ENCODE data around the gene PLPP4.

The PLPP4 gene

DNA sequence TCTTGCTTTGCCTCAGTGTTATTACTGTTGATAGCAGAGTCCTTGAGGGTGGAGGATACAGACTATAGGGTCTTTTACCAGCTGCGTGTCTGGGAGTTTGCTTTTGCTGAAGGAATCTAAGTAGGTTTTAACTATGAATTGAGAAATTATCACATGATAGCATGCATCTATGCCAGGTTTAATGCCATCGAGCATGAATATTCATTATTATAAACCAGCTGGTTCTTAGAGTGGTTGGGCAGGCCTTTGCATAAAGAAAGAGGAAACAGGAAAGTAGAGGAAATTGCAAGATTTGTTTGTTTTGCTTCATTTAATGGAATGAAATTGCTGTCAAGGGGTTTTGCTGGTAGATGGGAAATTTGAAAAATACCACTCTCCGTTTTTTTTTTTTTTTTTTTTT lies 70.7 kb downstream of the PLPP4 start:
- DNase-seq: no peak

DNA sequence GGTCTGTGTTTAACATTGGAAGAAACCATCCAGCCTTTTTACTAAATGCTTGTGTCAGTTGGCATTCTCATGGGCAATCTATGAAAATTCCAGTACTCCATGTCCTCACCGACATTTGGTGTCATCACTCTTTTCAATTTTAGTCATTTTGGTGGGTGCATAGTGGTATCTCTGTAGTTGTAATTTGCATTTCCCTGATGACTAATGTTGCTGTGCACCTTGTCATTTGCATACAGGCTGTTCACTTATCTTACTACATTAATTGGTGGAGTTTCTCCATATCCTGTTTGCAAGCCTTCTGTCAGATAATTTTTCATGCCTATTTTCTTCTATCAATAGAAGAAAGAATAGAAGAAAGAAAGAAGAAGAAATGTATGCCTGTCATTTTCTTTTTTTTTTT lies 73.7 kb downstream of the PLPP4 start:
- DNase-seq: no peak

DNA sequence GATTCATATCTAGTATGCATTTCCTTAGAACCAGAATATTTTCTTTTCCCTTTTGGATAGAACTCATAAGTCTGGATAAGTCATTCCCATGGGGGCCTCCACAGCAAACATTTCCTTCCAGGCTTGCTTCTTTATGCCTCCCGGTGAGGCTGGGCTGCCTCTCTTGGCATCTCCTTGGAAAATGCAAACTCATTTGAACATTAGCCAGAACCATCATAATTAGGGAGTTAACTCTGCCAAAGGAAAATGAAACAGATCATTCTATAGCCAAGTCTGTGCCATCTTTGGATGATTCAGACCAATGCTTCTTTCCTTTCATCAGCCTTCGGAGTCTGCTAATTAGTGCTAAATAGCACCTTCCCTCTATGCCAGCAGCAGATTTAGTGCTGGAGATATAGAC lies 81.1 kb downstream of the PLPP4 start:
- DNase-seq: no peak

DNA sequence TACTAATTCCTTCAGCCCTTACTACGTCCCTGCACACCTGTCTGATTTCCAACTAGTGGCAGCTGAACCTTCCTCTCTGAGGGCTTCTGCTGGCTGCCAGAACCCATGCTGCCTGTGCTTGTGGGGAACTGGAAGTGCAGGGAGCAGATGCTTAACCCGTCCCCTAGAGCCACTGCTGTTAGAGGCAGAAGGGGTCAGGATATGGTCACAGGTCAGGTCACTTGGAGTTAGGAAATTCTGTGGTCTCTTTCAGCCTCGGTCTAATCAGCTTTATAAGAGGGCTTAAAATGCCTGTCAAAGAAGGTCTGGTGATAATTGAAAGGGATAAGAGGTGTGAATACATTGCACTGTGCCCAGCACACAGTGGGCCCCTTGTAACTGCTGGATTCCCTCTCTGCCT lies 82.0 kb downstream of the PLPP4 start:
- no peak for DNase-seq

DNA sequence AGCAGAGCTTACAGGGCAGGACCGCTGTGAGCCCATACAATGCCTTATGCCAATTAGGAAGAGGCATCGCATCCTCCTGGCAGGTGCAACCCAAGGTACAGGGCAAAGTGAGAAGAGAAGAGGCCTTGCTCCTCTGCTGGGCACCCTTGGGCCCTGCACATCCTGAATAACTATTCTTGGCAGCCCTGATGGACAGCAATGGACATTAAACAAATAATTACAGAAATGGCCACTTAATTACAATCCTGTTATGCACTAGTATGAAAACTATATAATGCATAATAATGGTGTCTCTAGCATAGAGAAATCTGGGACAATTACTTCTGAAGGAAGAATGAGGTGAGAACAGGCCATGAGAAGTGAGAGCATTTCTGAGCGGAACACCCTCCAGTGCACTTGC lies 83.5 kb downstream of the PLPP4 start:
- no peak for DNase-seq

DNA sequence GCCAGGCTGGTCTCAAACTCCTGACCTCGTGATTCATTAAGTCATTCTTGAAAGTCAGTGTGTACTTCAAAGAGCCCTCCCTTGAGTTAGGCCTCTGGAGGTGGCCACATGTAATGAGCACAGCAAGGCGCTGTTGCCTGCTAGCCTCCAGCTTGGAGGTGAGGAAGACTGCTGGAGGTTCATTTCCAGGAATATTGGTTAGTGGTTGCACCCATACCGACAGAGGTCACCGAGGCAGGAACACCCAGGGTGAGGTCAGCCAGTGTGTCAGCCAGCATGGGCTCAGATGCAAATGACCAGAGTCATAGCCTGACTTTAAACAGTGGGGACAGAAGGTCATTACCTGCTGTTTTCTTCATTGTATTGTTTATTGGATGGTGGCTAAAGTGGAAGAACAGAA lies 85.0 kb downstream of the PLPP4 start:
- no peak for DNase-seq

DNA sequence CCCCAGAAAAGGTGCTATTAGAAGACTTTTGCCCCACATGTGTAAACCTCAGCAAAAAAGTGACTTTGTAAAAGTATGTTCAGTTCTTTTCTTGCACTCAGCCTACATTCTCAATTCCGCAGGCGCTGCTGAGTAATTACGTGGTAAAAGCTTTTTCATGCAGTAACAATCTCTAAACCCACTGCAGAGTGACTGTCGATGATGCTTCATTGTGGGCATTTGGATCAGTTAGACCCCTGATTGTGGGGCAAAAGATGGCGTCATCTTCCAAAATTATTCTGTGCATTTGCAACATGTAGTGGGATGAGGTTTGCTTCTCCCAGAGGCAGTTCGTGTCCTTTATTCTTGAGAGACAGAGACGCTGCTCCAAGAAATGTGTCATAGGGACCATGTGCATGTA lies 85.6 kb downstream of the PLPP4 start:
- DNase-seq: no peak

DNA sequence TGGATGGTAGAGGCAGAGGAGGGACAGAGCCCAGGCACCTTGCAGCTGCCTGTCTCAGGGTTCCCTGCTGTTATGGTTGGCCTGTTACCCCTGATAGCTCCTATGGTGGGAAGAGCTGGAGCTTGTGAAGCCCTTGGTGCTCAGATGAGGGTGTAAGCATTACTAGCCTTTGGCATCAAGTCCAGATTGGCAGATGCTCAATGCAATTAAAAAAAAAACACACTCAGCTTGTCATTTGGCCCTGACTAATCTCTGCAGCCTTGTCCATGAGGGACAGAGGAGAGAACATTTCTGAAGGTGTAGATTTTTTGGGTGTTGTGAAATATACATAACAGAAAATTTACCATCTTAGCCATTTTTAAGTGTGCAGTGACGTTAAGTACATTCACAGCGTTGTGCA lies 86.3 kb downstream of the PLPP4 start:
- DNase-seq: no peak

DNA sequence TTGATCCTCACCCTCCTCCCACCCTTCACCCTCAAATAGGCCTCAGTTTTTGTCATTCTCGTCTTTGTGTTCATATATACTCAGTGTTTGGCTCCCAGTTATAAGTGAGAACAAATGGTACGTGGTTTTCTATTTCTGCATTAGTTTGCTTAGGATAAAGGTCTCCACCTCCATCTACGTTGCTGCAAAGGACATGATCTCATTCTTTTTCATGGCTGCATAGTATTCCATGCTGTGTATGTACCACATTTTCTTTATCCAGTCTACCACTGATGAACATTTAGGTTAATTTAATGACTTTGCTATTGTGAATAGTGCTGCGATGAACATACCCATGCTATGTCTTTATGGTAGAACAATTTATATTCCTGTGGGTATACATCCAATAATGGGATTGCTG lies 91.2 kb downstream of the PLPP4 start:
- DNase-seq: no peak

DNA sequence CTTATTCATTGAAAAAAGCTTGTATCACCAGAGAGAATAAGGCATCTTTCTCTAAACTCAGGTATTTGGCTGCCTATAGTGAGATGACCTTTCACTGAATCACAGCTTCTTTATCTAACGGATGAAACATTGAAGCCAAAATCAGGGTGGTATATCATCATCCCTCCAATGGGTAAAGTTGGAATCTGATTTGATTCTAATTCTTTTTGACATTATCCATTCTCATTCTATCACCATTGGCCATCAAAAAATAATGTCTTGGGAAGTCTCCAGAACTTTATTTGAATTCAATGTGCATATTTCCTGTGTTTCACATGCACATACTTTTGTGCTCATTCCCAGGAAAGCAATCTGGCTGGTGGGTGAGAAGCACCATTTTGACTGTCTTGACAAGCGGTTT lies 95.2 kb downstream of the PLPP4 start:
- DNase-seq: no peak

DNA sequence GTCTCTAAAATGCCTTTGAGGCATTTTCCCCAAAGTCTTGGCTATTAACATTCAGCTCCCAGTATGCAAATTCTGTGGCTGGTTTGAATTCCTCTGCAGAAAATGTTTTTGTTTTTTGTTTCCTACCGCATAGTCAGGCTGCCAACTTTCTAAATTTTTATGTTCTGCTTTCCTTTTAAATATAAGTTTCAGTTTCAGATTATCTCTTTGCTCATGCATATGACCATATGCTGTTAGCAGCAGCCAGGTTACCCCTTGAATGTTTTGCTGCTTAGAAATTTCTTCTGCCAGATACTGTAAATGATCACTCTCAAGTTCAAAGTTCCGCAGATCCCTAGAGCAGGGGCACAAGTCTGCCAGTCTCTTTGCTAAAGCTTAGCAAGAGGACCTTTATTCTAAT lies 96.9 kb downstream of the PLPP4 start:
- DNase-seq: no peak

DNA sequence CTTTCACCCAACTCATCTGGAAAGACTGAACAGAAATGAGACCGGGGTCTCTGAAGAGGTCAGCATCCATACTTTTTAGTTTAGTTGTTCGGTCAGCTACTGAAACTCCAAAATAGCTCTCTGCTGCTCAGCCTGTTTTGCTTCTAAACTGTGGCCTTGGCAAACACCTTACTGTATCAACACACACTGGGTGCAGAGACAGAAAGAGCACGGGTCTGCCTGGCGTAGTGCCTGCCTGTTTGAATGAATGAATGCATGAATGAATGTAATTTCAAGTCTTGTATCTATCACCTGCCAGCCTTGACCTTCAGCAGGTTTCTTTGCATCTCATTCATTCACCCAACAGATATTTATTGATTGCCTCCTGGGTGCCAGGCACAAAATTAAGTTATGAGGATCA lies 98.4 kb downstream of the PLPP4 start:
- DNase-seq: no peak

DNA sequence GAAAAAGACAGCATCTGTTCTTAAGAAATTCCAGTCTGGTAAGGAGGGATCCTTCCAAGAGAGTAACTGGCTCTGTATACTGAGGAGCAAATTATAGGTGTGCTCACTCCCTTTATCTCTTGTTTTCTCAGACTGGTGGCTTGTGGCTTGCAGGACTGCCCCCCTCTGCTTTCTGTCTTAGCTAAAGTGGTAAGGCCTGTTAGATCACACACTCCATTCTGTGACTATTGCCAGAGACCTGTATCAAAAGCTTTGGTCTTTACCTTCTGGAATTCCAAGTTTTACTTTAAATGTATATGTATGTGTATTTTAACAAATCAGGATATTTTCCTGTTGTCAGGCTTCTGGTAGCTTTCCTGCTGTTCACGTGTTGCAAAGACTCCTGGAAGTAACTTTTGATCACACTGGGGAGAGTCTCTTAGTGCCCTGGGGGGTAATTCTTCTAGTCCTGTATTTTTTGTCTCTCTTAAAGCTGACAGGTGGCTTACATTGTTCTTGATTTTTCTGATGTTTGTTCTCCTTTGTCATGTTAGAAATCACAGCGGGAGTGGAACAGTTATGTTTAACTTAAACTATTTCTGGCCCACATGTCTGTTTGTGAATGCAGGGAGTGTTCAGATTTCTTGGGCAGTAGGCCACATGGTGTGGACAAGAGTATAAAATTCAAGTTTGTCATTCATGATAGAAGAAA lies 99.0 kb downstream of the PLPP4 start:
- no peak for DNase-seq

DNA sequence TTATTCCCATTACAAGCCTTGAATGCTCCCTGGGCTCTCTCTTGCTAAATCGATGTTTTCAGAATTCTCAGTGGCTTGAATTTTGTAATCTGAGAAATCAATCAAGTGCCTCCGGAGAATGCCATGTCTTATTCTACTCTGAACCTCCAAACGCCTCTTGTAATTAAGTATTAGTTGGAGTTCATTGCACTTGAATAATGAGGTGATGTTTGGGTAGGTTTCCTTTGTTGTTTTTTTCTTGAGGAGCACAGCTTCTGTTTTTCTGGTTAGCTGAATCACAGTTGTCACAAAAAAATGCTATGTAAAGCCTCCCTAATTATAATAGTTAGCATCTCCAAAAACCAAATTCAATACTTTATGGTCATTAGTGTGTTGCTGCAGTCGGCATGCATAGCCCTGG lies 100.3 kb downstream of the PLPP4 start:
- no peak for DNase-seq

DNA sequence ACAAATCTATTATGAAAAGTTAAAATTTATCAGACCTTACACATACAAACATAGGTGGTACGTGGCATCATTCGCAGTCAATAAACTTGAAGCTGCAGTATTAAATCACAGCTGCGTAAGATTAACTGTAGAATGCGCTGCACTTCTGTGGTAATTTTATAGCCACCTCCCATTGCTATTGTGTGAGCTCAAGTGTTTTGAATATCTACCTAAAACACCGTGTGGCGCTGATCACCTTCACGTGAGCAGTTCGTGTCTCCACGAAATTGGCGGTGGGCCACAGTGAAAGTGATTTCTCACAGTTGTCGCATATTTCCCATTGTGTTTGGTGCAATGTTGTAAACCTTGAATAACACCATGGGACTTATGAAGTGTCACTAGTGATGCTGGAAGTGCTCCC lies 102.8 kb downstream of the PLPP4 start:
- DNase-seq: no peak

DNA sequence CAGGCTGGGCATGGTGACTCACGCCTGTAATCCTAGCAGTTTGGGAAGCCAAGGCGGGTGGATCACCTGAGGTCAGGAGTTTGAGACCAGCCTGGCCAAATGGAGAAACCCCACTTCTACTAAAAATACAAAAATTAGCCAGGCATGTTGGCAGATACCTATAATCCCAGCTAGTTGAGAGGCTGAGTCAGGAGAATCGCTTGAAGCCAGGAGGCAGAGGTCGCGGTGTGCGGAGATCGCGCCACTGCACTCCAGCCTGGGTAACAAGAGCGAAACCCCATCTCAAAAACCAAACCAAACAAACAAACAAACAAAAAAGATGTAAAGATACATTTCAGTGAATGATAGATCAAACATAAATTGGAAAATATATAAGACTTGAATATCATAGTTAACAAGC lies 105.9 kb downstream of the PLPP4 start:
- DNase-seq: no peak

DNA sequence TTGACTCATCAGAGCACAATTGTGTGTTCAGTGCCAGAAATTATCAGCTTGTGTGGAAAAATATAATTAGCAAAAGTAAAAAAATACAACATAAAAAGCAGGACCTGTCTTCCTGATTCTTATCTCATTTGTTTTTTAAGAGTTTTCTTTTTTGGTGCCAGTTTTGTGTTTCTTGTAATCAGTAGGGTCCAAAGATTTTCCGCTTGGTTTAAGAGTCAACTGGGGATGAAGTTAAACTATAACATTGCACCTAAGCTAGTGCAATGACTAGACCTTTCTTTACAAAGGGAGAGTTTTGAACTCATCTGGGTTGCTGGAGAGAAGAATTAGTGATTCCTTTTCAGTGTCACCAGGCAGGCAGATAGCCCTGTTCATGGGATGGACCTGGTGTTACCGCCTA lies 113.4 kb downstream of the PLPP4 start:
- DNase-seq: no peak

DNA sequence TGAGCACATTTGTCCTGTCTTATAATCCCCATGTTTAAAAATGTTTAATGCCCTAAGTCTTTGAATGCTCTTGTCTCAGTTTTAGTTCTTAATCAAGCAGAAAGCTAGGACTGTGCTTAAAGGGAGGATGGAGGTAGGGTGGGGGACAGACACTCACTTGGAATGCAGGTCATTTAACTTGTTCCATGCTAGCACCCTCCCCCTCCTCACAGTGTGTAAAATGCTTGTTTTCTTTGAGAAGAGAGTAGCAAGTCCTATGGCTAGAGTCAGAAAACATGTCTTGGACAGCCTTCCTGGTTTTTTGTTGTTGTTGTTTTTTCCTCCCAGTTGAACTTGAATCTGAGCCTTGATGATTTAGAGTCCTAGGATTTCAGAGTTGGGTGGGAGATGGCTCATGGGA lies 114.2 kb downstream of the PLPP4 start:
- no peak for DNase-seq

DNA sequence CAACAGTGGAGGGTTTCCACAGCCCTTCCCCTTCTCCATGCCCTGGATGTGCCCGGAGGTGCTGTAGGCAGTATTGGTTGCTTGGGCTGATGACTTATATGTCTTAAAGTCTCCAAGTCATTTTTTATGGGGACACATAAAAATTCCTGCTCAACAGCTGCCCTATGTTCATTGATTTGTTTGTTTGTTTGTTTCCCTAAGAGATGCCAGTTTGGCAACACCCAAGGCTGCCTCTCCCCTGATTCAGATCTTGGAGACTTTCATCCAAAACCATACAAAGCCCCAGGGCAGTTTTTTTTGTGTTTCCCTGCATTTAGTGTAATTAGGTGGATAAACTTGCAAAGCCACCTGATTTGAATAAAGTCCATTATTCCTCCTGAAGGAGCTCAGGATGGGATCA lies 115.3 kb downstream of the PLPP4 start:
- no peak for DNase-seq

DNA sequence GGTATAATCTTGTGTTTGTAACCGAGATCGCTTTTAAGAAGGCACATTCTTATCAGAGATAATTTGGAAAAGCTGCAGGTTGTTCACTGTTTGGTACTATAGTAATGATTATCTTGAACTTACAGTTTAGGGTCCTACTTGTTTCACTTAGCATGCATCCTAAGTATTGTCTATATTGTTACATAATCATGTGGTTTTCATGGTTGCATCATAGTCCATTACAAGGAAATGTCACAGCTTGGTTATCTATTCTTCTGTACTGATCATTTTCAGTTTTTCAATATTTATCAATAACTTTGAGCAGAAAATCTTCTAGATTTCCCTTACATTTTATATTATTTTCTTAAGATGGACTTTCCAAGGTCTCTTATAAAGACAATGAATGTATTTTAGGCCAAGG lies 116.3 kb downstream of the PLPP4 start:
- no peak for DNase-seq

DNA sequence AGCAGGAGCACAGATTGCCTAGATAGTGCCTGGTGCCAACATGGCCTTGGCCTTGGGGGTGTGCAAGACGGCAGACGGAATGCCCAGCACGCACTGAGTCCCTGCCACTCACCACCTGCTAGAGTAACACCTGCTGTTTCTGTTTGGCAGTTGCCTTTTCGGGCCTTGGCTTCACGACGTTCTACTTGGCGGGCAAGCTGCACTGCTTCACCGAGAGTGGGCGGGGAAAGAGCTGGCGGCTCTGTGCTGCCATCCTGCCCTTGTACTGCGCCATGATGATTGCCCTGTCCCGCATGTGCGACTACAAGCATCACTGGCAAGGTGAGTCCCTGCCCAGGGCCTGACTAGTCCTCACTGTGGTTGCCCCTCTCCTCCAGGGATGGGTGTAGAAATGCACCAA lies 118.0 kb downstream of the PLPP4 start:
- DNase-seq: no peak

DNA sequence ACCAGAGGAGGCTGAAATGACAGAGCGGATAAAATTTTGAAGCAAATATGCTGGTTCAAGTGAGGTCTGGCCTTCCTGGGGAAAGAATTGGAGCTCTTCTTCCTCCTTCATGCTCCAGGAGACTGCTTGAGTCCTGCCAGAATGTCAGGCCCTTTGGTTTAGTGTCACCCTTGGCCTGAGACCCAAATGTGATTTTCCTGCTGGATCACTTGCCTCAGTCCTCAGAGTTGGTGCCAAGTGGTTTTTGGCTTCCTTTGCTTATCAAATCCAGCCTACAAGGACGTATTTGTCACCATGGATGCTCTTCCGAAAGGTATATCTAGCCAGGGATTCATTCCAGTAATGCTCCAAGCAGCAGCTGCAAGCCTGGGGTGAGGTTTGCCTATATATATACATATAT lies 118.4 kb downstream of the PLPP4 start:
- no peak for DNase-seq

DNA sequence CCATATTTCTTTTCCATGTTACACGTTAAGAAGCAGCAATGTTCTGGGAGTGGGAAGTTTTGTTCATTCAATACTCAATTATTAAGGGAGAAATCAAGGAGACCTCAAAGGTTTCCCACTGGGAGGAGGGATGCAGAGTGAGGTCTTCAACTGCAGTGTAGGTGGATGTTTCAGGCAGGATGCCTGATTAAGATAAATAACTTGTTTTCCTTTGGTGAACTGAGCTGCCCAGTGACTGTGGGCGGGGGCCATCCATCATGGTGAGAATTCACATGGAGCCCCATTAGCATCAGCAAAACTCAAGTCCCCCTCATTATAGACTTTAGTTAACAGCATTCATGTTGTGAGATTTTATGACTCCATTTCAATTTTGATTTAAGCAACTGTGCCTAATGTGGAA lies 121.1 kb downstream of the PLPP4 start:
- DNase-seq: no peak

DNA sequence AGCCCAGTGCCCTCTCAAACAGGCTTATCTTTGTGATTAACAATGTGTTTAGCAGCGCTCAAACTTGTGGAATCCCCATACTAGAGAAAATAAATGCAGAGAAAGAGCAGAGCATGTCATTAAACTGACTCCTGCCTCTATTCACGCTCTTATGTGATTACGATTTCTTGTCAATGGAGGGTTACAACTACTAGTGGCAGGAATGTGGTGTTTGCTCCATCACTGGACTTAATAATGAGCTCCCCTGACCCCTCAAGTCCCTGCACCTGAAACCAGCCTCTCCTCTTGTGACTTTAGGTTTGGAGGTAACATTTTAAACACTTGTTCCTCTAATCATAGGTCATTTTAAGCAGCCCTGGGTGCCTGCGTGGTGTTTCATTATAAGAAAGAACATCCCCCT lies 121.9 kb downstream of the PLPP4 start:
- DNase-seq: no peak

DNA sequence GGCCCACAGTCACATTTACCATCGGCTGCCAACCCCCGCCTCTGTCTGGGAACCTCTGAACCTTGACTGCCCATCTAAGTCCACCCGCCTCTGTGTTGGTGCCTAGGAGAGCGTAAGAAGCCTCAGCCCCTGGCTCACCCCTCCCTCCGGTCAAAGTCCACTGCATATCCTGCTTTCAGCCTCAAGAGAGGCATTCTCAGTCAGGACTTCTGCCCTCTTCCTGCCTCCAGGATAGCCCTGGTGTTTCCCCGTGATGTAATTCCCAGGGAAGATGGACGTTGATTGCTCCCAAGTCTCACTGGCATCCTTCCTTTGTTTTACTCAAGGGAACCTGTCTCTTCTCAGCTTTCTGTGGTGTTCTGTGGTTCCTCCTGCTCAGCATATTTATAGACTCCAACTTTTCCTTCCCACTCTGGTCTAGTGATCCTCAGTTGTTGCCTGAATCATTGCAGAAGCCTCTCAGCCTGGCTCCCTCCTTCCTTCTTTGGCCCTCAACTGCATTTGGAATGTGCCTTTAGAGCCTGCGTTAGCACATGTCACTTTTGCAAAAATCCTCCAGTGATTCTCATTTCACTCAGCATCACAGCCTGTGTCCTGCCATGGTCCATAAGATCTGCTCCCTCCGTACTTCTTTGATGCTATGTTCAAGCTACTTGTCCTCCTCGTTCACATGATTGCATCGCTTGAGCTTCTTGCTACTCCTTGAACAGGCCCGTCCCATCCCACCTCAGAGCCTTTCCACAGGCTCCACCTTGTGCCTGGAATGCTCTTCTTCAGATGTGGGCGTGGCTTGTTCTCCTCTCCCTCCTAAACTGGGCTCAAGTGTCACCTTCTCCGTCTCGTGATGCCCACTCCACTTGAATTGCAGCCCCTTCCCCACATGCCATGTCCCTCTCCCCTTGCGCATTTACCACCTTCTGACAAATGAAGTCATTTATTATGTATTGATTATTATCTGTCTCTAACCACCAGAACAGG lies 124.2 kb downstream of the PLPP4 start:
- no peak for DNase-seq

Measured in NCI-H774 (cell line).